PFSK-1 (cell line): ENCODE results near the gene VAV3.

ENCODE experiments used
- SIN3A ChIP-seq: IDR thresholded peaks from 2 replicates; pipeline ENCODE4 v1.6.1; 2012; ENCODE audit warnings: mild to moderate bottlenecking, low read length, moderate library complexity, borderline replicate concordance; ENCODE audit not compliant: insufficient read depth
- TAF1 ChIP-seq: IDR thresholded peaks from 2 replicates; pipeline ENCODE4 v1.6.1; 2012; ENCODE audit warnings: low read length, control low read depth, borderline replicate concordance; ENCODE audit not compliant: insufficient read depth
- TF ChIP-seq, protein P1 (sequence below), 2 experiments: IDR thresholded peaks; 2 replicates each; pipeline versions ENCODE4 v1.6.1 to v1.8.0; 2011 to 2012; ENCODE audit warnings: low read depth in 2 of 2, low read length in 2 of 2, control low read depth in 1 of 2, inconsistent platforms in 1 of 2, mild to moderate bottlenecking in 1 of 2, moderate library complexity in 1 of 2; ENCODE audit not compliant: insufficient read depth in 1 of 2

DNA sequence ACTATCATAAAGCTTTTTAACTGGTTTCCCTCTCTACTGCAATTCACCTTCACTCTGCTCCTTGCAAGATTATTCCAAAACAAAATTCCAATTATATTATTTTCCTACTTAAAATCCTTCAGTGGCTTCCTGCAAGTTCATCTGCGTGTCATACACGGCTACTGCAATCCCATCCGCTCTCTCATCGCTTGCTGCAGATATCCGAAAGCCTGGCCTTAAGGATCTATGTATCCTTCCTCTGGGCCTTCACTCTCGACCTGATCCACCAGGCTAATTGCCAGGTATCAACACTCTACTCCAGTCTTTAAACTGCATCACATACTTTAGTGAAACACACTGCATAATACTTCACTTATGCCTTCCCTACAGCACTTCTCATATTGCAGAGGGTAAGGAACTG, 44.0 kb downstream of the VAV3 start:
- TF ChIP-seq, protein P1, sequence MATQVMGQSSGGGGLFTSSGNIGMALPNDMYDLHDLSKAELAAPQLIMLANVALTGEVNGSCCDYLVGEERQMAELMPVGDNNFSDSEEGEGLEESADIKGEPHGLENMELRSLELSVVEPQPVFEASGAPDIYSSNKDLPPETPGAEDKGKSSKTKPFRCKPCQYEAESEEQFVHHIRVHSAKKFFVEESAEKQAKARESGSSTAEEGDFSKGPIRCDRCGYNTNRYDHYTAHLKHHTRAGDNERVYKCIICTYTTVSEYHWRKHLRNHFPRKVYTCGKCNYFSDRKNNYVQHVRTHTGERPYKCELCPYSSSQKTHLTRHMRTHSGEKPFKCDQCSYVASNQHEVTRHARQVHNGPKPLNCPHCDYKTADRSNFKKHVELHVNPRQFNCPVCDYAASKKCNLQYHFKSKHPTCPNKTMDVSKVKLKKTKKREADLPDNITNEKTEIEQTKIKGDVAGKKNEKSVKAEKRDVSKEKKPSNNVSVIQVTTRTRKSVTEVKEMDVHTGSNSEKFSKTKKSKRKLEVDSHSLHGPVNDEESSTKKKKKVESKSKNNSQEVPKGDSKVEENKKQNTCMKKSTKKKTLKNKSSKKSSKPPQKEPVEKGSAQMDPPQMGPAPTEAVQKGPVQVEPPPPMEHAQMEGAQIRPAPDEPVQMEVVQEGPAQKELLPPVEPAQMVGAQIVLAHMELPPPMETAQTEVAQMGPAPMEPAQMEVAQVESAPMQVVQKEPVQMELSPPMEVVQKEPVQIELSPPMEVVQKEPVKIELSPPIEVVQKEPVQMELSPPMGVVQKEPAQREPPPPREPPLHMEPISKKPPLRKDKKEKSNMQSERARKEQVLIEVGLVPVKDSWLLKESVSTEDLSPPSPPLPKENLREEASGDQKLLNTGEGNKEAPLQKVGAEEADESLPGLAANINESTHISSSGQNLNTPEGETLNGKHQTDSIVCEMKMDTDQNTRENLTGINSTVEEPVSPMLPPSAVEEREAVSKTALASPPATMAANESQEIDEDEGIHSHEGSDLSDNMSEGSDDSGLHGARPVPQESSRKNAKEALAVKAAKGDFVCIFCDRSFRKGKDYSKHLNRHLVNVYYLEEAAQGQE (IDR thresholded peaks at IDR 0.05; ENCODE audit: insufficient read depth in 1 of 2, low read depth in 2 of 2, low read length in 2 of 2) = no peak
- TF ChIP-seq TAF1 (no peak), SIN3A (no peak)
